ENCODE results near the gene FAM13A.

Gene FAM13A

DNA sequence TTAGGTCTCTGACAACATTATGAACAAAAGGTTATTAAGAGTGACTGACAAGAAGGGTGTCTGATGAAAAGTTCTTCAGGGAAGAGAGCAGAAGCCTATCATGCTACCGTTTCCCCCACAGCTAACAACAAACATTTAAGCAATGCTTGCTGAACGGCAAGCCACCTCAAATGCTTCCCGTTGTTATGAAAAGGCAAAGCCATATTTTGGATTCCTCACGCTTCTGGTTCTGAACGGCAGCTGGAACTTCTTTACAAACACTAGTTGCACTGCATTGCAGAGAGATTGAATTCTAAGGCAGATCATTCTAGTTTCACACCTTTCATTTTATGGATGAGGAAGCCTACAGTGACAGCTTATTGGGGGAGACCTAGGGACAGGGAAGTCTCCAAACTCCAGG, 310.8 kb downstream of the FAM13A start:
- DNase-seq (ENCODE audit: low read depth) = no peak

DNA sequence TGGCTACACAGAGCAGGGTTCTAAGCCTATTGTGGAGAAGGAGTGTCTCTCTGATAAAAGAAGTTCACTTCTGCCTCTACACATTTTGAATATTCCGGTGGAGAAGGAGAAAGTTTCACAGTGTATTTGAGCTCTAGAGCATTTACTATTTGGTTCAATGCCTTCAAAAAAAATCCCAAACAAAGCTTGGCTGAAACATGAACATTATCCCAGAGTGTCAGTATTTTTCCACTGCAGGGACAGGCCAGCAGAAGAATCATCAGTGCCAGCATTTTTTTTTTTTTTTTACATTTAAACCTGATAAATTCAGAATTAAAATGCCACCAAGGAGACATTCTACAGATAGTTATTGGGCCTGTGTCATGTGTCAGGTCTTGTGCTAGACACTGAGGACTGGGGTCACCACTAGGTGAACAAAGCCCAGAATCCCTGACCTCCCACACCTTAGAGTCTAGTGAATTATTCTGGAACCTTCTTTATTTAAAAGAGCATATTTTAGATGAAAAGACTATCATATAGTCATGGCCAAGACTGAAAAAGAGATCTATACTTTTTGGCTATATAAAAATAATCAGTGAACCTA, 311.3 kb downstream of the FAM13A start:
- DNase-seq (ENCODE audit: low read depth) = no peak

DNA sequence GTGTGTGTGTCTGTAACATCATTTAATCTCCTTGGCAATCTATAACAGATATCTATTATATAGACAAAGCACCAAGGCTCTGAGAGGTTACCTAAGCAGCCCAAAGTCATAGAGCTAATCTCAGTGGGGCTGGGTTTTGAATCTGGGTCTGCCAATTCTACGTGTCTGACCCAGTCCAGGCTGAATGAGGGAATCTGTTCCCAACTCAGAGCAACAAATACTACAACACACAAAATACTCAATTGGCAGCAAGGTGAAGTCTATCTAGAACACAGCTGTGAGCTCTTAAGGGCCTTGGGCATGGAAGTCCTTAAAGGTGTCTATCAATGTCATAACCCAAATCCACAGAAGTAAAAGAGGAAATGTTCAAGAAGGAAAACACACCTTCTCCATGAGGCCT, 311.8 kb downstream of the FAM13A start:
- DNase-seq (ENCODE audit: low read depth) = no peak

DNA sequence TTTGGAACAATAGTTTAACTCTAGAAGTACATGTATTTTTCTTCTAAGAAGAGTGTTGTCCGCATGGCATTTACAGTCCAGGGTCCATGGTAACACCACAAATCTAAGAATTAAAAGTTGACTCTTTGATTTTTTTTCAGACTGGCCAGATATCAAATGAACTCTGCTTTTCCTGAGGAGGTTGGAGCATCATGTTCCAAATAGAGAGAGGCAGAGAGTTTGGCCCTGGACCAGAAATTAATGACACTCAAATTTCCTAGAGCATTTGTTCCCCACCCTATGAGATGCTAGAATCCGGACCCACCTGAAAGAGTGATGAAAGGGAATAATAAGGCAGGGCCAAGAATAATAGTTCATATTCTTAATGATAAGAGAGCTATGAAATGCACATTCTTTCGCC, 312.4 kb downstream of the FAM13A start:
- DNase-seq (ENCODE audit: low read depth) = no peak

DNA sequence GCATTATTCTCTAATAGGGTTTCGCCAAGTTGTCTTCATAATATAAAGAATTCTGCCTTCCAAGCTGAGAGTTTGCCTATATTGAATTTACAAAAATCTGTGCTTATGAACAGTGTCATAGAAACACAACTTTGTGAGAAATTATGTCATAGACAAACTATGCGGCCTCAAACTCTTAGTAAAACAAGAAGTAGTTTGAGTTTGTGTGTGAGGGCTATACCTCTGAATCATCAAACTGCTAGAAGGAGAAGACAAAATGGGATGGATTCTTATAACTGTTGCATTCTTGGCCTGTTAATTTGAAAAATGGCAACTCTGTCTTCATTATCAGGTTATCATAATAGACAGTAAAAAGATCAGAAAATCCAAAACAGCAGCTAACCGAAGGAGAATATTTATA, 313.3 kb downstream of the FAM13A start:
- DNase-seq (ENCODE audit: low read depth) = peak; percentile 30

DNA sequence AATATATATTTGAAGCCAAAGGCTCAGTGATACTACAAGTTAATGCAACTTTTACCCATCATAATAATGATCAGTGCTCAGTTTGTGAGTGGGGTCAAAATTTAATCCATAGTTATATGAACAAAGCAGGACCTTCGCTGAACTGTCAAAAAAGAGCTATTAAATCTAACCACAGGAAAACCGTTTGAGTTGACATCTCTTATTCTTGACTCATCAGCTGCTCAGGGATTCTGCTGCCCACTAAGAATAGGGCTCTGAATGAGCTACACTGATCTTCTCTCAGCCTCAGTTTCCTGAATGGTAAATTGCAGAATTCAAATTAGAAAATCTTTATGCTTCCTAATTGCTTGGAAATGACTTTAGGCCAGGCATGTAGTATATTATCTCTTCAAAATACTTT, 314.4 kb downstream of the FAM13A start:
- no peak for DNase-seq (ENCODE audit: low read depth)

DNA sequence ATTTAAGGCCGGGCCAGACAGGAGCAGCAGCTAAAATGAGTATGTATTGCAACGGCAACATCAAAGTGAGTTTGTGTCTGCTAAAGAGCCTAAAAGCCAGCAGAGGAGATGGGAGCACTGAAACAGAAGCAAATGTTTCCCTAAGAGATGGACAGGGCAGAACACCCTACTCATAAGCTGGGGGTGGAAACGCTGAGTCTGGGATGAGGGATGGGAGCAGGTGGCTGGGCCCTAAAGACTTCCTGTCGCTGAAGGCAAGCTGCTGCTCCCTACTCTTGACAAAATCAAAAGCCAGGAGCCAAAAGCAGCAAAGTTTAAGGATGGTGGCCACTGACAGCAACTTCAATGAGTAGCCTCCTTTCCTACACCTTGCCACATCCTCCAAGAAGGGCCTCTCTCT, 318.8 kb downstream of the FAM13A start:
- no peak for DNase-seq (ENCODE audit: low read depth)

DNA sequence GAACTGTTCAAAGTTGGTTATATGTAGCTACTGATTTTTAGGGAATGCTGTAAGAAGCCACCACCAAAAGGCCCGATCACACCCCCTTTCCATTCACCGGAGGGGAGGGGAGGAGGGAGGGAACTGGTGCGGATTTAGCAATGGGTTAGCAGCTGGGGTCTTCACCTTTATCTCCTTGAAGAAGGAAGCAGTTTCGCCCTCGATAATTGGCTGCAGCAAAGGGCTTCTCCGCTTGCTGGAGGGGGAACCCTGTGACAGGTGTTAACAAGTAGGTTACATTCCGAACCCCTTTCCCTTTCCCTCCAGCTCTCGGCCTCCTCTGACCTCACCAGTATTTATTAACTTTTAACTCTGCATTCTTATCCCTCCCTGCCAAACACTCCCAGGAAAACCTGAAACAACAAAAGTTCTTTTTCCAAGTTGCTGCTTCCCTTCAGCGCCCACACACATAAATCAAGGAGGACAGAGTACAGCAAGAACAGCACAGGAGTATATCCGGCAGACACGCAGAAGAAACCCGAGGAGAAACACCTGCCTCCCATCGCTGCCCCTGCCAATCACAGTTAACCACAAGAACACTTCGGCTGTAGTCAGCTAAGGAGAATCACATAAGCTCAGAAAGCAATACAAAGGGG, 319.6 kb downstream of the FAM13A start:
- DNase-seq (ENCODE audit: low read depth) = no peak

DNA sequence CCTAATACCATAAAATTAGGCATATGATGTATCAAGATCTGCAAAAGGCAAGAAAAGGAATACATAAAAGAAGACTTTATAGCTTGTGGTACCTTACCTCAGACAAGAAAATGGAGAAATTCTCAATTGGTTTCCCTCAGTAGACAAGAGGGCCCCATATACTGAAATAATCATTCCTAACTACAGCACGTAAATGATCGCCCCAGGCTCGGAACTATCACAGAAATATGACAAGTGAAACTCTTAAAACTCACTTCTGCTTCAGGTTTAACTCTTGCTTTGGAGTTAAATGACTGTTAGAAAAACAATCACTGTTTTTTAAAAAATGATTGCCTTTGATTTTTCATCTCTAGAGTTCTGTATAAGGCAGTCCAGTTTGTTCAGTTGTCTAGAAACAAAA, 320.7 kb downstream of the FAM13A start:
- no peak for DNase-seq (ENCODE audit: low read depth)

DNA sequence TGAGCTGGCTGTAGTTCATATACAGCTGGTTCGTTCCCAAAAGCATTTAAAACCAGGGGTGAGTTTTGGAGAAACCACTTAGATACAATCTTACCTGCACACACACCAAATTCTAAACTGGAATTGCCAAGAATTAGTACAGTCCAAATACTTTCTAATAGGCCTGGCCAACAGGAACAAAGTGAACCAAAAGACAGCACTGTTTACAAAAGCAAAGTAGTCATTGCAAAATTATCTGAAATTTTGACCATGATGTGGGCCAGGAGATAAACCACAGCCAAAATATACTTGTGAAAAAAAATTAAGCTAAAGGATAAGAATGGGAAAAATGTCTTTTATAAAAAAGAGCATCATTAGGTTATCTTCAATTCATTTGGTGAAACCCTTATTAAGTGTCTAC, 321.4 kb downstream of the FAM13A start:
- DNase-seq (ENCODE audit: low read depth) = no peak

DNA sequence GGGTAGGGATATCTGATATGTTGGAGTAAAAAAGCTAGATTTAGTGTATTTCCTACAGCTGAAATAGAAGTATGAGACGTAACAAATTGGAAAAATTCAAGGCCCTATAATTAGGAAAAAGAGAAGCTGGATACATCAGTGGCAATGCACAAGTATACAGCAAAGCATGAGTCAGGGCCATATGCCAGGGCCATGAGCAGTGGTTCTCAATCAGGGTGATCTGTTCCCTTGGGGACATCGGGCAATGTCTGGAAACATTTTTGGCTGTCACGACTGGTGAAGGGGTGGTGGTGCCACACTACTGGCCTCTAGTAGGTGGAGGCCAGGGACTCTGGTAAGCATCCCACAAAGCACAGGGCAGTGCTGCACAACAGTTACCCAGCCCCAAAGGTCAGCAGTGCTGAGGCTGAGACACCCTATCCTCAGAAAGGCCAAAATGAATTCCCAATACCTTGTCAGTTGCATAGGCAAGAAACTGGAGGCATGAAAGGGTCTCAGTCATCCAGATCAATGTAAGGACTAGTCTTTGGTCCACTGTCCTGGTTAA, 322.5 kb downstream of the FAM13A start:
- DNase-seq (ENCODE audit: low read depth) = no peak

DNA sequence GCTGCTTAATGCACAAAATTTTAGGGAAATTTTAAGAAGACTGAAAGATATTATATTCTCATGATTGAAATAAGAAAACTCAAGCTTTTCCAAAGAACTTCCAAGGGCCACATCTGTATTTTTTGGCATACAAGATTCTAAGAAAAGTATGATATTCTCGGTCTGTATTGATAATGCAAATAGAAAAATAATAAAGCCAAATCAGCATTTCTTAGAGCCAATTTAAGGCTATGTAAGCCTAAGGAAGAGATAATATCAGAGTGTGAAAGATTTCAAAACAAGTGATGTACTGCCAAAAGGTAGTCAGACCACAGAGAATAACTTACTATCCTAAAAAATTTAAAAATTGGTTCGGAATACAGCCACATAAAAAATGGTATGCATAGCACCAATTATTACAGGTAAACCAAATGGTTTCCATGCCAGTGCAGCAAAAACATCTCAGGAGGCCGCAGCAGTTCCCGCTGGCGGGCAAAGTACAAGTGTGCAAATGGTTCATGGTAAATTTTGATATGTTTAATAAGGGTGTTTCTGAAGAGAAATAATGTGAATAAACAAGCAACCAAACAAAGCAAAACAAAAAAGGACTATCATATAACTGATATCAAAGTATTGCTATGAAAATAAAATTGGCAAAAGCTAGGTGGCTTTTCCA, 324.1 kb downstream of the FAM13A start:
- DNase-seq (ENCODE audit: low read depth) = no peak

DNA sequence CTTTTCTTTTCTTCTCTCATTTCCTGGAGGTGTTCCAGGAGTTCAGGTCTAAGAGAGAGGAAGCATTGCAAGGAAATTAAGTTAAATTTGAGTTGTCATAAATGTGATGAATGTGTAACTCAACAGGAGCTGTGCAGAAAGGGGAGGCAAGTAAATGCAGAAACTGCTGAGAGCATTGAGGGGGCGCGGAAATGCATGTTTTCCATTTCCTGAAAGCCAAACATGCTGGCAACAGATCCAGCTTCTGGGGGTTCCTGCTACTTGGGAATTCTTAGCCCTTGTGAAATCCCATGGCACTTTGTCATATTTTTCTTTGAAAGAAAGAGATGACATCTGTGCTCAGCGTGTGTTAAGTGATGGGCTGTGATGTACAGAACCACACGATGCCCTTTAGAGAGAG, 325.6 kb downstream of the FAM13A start:
- no peak for DNase-seq (ENCODE audit: low read depth)

DNA sequence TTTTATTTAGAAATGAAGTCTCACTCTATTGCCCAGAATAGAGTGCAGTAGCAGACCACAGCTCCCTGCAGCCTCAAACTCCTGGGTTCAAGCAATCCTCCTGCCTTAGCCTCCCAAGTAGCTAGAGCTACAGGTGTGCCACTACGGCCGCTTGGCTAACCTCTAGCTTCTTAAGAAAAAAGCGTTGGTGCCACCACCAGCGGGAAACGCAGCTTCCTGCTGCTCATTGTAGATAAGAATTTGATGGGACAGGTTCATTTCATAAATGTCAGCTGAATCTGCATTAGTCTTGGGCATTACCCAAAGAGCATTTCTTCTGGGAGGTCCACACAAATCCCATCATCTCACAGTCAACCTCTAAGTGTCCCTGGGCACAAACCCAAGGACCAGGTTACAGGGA, 326.2 kb downstream of the FAM13A start:
- no peak for DNase-seq (ENCODE audit: low read depth)

DNA sequence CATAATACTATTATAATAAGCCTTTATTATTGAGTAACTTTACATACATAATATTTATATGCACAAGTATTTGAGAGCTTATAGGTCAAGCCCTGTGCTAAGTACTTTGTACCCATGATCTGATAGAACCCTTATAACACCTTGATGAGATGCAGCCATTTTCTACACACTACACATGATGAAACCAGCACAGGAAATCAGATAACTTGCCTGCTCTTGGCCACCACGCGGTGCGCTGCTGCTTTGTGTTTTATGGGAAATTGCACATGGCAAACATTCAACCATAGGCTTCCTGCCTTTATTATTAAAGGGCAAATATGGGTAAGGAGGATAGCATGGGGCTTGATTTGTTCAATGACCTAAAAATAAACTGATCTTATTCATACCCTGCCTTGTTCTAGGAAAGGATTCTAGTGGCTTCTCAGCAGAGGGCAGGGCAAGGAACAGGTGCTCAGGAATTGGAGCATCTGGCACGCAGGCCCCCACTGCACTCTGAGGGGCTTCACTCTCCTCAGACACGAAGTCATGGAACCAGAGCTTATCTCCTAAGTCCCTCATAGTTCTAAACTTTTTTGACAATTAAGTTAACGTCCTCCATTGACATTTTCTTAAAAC, 327.7 kb downstream of the FAM13A start:
- DNase-seq (ENCODE audit: low read depth) = no peak

DNA sequence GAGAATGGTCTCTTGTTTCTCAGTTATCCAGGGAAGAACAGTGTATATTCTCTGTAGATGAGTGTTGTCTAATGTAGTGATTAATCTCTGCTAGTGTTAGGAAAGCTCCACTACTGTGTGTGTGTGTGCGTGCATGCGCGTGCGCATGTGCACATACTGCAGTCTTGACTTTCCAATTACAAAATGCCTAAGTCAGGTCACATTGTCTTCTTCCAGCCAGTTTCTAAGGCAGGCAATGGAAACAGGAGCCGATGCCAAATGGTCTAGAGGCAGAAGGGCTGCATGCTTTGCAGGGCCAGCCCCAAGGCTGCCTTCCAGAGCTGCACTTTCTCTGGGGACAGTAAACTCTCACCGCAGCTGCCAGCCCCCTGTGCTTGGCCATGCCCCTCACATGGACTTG, 328.8 kb downstream of the FAM13A start:
- no peak for DNase-seq (ENCODE audit: low read depth)

DNA sequence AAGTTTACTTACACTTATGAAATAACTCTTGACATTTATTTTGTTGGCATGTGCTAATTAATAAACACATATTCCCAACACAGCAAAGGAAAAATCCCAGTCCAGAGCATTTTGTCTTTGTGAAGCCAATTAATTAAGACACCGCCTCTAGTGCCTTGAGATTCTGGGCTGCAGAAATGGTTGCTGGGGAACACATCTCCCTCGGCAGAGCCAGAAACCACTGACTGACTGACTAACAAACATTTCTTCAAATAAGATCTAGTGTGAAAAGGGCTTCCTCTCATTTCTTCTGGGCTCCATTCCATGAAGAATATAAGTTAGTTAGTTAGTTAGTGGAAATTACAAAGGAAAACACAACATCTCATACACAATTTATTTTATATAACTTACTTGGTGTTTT, 331.0 kb downstream of the FAM13A start:
- no peak for DNase-seq (ENCODE audit: low read depth)

DNA sequence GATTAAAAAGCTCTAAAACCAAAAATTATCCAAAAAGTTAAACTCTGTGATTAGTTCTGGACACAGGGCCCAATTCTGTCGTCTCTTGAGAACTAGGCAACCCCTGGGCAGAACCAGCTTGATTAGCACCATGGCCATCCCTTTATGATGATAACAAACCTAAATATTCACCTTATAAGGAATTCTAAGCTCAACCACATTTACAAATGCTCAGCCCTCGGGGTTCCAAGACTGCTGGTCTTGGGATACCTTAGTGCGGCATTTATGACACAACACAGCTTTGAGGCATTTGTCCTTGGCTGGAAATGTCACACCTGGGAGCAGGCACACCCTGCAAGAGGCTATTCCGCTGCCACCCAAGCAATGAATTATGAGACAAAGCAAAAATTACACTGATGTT, 331.8 kb downstream of the FAM13A start:
- DNase-seq (ENCODE audit: low read depth) = no peak

DNA sequence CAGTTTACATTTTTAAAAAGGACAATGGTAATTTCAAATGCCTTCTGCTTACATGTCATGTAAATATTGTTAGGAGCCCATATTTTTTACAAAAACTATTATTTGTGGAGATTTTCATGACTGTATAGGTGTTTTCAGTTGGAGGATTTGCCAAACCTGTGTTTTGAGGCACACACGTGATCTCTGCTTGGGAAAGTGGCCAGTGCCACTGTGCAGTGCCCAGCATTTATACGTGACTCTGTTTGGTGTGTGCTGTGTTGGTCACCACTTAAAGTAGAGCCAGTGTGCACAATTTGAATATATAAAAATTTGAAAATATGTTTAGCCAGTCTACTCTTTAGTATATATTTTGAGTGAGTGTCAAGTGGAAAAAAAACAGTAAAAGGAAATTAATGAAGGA, 332.6 kb downstream of the FAM13A start:
- DNase-seq (ENCODE audit: low read depth) = no peak

DNA sequence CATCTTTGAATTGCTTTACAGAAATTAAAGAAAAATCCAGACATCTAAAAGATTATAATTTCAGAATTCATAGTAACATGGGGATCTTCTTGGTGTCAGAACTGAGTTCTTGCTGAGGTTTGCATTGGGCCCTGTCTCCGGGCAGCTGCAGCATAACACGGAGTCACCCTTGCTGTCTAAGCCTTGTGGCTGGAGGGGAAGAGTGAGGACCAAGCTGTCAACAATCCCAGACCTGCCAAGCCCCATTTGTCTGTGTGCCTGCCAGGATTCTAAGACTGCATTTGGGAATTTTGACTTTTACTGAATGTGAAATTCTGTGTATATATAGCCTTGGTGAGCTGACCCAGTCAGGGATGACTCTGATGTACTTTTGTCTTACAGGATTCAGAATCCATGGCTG, 334.2 kb downstream of the FAM13A start:
- DNase-seq (ENCODE audit: low read depth) = no peak

DNA sequence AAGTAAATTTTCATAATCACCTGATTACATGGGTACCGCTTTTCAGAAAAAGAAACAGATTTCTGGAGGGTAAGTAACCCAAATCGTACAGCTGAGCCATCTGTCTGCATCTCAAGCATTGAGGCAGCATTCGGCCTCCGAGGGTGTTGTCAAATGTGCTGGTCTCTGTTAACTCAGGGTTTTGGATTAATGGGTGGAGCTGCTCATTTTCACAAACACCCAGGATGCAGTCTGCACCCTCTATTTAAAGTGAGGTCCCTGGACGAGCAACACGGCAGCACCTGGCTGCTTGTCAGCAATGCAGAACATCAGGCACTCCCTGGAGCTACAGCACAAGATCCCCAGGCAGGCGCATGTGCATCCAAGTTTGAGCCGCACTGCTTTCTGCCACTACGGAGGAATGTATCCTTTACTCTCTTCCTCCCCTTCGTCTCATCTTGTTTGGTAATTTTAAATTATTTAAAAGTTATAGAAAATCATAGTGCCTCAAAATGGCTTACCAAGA, 334.7 kb downstream of the FAM13A start:
- no peak for DNase-seq (ENCODE audit: low read depth)

DNA sequence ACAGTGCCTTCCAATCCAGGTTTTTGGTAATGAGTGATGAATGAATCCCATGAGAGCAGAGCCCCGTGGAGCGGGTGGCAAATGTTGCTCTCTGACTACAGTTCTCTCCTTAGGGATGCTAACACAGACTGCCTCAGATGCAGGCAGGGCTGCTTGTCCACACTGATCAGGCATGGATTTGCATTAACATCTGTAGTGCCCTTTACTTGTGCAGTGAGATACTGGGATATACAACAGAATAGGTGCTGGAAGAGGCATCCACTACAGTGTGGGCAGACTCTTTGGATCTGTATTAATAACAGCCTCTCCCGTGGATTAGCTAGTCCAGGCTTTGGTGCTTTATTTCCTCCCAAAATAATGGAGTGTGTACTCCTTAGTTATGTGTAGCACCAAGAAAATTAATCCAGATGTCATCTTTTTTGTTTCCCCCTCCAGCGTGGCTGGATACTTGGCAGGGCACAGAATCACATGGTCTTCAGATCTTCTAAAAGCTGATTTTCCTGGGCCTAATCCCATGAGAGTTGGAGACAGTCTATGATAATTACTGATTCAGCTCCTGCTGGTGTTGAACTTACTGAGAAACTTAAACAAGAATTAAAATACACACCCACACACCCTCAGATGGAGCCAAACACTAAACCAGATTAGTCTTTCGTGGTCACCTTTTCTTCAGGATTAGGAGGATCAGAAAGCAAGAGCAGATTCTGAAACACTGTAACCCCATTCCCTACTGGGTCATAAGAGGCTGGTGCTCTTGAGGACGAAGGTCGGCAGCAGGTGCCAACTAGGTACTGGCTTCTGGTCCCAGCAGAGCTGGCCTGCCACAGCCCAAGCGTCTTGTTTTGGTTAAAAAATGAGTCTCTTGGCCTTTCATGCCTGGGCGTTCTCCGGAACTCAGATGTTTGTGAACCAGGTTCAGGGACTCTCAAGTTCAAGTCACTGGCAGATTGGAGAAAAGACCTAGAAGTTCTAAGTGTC, 336.2 kb downstream of the FAM13A start:
- DNase-seq (ENCODE audit: low read depth) = no peak

All from fibroblast of the conjunctiva (primary cell).